NCI-H510A (cell line): ENCODE results near the gene XRCC3.

ENCODE experiments used
- DNase-seq: peaks from one replicate; lab custom pipeline; 2025; lab: John Stamatoyannopoulos, UW

XRCC3 gene

DNA sequence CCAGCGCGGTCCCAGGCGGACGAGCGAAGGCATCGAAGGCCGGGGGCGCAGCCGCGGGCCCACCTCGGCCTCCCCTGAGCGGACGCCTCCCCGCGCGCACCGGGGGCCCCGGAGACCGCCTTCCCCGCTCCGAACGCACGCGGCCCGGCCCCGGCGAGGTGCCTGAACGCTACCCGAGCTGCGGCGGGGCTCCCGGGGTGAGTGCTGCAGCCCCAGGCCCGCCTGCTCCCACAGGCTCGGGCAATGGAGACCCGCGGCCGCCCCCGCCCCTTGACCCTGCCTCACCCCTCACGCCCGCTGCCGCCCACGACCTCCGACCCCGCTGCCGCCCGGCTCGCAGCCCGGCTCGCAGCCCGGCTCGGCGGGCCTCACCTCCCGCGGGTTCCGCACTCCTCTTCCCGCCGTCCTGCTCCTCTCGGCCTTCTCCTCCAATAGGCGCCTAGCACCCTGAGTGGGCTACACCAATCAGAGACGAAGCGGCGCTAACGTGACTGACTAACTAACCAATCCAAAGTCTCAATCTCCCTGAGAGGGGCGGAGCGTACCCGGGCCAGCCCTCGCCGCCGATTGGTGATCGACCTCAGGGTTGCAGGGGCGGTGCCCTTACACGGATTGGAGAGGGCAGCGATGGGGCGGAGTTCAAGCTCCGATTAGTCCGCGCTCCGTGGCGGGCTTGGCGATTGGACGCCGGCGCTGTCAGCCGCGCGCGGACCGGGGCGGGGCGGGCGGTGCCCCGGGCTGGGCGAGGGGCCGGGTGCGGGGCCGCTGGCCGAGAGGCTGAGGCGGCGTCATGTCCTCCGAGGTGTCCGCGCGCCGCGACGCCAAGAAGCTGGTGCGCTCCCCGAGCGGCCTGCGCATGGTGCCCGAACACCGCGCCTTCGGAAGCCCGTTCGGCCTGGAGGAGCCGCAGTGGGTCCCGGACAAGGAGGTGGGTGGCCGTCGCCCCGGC lies at the start of gene XRCC3, which contains the start of gene ZFYVE21:
TSS of gene XRCC3 (minus strand) at position 400 of the 949 bp plus-strand sequence. CDS start 4,364 bp downstream, outside the sequence.
TSS of gene ZFYVE21 (plus strand) at position 759 of the 949 bp plus-strand sequence. CDS start at position 791, 32 bp downstream.
- DNase-seq: peak; percentile 99

DNA sequence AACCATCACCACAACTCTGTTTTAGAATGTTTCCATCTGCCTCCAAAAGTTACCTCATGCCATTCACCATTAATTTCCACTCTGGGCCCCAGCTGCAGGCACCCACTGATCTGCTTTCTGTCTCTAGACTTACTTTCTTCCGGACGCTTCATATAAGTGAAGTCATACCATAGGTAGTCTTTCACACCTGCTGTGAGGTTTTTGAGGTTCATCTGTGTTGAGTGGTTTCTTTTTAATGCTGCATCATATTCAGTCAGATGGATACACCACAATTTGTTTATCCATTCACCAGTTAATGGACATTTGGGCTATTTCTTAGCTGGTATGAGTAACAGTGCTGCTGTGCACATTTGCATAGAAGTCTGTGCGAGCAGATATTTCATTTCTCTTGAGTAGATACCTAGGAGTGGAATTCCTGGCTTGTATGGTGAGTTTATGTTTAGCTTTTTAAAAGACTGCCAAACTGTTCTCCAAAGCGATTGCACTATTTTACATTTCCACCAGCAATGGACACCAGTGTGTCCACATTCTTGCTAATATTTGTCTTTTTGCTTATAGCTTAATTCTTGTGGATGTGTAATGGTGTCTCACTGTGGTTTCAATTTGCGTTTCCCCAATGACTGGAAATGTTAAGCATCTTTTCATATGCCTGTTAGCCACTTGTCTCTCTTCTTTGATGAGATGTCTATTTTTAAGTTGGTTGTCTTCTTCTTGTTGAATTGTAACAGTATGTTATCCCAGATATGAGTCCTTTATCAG lies 48.7 kb upstream of the XRCC3 start:
- no peak for DNase-seq

DNA sequence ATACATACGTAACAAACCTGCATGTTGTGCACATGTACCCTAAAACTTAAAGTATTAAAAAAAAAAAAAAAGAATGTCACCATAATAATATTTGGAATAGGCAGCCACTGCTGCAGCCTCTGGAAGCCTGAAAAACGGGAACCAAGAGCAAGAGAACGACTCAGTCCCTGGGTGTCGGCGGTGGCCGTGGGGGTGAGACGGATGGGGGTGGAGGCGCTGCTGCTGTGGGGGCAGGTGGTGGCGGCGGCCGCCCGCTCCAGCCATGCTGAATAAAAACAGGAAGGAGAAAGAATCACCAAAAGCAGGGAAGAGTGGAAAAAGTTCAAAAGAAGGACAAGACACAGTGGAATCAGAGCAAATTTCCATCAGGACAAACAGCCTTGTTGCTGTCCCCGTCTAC lies 47.3 kb upstream of the XRCC3 start:
- DNase-seq: no peak

DNA sequence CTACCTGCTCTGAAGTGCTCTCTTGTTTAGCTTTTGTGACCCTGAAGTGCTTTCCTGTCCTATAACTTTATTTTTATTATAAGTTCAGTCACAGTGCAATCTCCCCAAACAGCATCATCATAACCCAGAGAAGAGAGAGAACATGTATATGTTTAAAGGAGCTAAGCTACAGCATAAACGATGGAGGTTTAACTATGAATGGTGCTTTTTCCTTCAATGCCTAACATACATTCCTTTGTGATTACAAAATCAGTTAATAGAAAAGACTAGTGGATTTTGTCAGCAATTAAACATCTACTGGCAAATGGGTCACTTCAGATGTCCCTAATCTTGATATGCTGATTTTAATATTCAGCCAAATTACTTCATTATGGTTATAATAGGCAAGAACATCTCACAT lies 46.8 kb upstream of the XRCC3 start:
- no peak for DNase-seq

DNA sequence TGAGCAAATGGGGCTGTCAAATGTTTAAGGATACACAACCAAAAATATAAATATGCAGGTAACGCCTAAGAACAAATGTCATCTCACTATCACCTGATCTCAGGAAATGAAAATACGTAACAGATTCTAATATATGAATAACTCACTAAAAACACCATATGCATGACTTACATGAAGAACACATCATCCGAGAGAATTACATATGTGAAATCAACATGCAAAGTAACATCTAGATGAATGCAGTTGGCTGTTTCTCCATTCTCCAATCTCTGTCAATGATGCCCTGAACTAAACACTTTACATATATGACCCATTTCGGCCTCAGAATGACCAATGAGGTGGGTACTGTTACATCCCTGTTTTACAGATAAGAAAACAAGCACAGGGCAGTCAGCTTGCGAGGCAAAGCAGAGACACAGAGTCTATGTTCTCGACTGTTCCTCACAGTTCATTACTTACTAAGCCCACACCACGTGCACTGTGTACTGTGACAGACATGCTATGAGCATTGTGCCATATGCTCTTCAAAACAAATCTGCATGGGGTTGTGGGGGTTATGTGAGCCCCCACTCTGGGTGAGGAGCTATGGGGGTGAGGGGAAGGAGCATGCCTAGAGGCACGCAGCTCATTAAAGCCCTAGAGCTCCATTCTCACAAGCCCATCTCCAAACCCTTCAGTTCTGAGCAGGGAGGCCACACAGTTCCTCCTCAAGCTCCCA lies 43.0 kb upstream of the XRCC3 start:
- DNase-seq: no peak

DNA sequence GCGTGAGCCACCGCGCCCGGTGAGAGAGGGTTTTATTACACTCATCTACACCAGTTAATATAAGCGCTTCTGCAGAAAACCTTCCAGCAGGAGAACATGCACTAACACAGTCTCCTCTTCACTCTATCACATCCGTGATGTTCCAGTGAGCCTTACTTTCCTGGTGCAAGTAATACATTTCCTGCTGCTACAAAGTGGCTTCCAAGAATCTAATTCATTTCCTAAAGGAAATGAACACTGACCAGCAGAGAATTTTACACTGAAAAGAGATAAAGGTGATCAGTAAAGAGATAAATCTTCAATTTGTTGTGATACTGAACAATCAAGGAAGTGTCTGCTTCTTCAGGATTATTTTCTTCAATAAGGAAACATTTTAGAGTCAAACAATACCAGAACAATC lies 39.8 kb upstream of the XRCC3 start:
- DNase-seq: no peak

DNA sequence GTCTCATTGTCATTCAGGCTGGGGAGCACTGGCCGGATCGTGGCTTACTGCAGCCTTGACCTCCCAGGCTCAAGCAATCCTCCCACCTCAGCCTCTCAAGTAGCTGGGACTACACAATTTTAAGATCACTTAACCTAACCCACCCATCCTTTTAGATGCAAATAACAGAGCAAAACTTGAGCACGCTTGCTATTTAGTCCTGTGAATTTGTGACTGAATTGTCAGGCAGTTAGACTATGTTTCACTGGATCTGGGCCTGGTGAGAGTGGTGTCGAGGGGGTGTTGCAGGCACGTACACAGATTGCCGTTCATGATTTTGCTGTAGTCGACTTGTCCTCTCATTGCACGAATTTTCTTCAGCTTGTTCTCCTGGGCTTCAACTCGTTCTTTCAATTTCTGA lies 38.5 kb upstream of the XRCC3 start:
- no peak for DNase-seq

DNA sequence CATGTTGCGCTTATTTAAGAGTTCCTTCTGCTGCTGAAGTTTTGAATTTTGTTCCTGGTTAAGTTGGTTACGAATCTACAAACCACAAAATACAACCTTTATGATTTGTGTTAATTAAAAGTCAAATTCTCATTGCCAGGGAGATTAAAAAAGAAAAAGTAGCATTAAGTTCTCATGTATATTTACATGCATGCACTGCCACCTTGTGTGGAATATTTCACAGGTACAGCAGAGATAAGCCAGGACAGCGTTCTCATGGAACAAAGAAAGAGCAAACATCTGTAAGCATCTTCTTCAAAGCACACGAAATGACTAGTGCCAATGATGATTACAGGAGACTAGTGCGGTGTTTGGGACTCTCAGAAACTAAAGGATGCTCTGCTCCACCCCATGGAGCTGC lies 34.6 kb upstream of the XRCC3 start:
- DNase-seq: no peak

DNA sequence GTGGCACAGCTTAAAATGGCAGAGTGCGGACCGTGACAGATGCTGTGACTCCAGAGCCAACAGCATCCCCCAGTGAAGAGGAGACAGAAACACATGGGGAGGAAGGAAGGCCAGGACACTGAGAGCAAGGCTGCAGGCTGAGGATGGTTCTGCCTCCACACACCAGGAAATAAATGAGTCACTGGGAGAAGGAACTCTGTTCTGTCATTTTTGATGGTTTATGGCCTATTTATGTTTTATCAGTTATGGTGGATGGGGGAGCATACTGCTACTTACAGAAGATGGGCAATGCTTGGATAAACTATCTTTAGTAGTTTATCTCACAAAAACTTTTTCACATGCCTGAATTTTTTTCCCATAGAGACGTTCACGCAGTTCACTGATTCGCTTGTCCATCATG lies 34.2 kb upstream of the XRCC3 start:
- no peak for DNase-seq

DNA sequence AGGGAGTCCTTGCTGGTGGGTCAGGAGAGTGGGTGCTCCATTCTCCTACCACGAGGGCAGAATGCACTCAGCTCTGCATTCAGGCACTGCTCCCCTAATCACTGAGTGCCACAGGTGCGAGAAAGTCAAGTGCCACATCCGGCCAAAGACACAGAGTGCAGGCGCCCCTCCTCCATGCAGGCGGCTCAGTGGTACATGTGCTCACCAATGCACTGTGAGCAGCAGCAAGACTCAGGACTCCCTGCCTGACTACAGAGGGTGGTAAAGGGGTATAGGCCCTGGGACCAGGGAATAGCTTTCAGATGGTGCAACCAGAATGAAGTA lies 33.2 kb upstream of the XRCC3 start:
- DNase-seq: peak; percentile 63

DNA sequence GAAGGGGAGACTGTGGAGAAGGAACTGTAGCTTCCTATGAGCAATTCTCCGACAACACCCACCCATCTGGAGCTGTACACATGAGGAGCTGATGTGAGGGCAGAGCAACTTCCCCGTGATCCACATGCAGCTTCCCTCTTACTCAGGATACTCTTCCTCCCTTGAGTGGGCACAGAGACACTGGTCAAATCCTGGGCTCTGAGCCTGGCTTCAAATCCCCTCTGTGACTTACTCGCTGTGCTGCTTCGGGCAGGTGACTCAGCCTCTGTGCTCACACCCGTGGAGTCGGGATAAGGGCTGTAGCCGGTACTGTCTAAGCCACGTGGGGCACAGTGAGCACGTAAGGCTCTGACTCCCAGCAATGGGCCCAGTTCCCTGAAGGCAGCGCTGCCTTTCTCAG lies 31.4 kb upstream of the XRCC3 start:
- DNase-seq: no peak

DNA sequence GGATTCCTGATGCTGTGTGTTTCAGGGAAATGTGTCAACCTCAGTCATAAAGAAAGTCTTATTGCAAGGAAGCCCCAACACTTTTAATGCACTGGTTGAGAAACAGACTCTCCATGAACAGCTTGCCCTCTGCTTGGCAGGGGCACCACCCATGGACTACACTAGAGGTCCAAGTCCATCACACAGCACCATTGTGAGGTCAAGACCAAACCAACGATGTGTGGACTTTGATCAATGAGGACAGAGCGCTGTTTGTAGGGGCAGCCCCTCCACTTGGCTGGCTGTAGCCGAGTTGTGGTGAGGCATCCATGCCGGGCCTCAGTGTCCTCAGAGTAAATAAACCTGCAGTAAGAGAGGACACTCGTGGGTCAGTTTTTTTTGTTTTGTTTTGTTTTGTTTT lies 30.2 kb upstream of the XRCC3 start:
- DNase-seq: no peak

DNA sequence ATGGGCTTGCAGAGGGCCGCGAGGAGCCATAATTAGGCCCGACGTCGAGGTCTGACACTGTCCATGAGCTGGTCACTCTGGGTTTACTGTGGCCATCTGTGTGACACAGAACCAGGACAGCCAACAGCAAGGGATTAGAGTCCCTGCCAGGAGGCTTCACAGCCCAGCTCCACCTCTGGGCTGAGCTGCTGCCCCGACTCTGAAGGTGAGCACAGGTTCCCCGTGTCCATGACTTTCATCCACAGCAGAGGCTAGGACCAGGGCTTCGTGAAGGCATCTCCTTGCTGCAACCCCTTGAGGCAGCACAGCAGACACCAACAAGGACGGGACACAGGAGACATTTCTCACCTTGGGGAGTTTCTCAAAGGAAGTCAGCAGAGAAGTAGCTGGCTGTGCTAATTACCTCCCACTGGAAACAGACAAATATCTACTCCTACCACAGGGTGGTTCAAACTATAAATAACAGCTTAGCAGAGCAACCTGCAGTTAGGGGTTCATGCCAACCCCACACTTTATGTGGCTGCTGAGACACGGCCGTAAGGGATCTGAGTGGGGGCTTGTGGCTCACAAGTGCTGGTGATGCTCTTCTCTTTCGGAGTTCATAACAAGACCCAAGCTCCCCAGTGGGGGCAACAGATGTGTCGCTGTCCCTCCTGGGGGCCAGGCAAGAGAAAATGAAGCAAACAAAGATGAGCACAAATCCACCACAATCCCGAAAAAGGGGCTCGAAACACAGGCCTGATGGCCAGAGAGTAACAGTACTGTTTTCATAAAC lies 29.6 kb upstream of the XRCC3 start:
- DNase-seq: no peak

DNA sequence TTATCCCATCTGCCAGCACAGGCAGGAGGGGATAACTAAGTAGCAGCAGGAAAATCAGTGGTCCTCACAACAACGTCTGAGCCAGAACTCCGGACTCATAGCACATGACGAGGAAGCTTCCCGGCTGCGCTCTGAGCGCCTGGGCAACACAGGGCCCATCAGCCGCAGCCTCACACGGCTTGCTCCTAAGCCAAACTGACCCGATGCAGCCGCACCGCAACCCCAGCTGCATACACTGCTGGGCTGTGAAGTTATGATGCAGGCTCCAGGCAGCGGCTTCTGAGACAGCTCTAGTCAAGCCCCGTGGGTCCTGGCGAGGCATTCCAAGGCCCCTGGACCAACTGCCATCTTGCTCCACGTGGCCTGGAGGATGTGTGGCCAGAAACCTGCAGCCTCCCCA lies 28.4 kb upstream of the XRCC3 start:
- DNase-seq: no peak

DNA sequence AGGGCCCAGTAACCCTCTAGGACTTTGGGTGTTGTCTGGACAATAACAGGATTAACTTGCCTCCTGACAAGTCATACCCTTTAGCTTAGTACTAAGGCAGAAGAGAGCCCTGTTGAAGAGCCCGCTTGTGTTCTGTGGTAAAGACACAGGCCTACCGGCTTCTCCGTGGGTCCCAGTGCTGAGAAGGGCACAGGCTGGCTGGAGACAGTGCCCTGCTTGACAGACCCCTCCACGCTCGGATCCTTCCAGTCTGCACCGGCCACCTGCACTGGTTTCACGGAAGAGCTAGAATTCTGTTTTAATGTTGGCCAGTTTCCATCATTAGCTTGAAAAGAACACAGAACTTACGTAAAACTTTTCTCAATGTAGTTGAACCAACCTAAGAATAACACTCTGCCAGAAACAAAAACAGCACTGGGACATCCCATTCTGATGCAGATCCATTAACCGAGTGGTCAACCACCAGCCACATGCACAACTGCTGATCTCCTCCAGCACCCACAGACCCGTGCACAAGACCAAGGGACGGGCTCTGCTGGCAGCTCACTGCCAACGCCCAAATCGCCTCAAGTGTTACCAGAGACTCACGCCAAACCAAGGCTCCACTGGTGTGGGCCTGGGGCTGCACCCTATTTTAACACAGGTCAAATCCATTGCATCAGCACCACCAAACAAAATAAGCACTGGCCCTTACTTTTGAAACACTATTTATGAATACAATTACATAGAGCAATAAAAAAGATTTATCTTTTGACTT lies 27.4 kb upstream of the XRCC3 start:
- DNase-seq: no peak

DNA sequence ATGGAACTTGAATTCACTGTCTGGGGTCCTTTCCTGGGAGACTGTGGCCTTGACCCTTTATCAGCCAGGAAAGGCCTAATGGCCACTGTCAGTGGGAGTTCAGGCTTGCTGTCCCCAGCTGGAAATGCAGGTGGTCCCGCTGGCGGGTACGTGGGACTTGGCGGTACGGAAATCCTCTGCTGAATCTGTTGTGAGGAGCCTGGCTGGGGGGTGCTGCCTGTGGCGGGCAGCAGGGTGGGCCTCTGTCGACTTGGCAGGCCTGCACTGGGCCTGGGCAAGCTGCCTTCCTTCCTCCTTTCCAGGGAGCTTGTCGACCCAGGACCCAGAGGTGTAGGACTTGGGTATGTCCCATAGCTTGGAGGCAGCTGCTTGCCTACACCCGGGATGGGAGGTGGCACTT lies 26.6 kb upstream of the XRCC3 start:
- no peak for DNase-seq

DNA sequence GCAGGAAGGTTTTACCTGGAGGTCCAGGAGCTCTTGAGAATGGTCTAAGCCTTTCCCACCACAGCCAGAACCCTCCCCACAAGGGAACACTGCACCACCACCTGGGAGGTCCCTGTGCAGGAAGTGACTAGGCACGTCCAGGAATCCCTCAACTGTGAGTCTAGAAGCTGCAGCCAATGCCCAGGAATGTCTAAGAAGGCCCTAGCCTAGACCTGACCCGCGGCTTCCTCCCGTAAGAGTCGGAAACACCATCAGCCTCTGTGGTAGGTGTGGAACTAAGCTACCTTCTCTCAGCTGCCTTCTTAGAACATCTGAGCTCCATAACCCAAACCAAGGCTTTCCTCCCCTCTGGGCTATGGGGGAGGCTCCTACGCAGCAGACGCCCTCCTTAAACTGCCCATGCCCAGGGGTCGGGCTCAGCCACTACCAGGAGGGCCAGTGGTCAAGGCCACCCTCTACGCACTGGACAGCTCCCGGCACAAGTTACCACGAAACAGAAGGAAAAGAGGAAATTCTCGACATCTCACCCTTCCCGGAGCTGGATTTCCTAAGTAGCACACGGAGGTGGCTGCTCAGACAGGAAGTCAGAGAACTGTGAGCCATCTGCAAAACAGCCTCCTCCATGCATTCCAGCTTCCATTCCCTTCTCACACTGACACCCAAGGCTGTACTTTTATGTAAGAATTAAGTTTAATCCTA lies 25.9 kb upstream of the XRCC3 start:
- DNase-seq: no peak

DNA sequence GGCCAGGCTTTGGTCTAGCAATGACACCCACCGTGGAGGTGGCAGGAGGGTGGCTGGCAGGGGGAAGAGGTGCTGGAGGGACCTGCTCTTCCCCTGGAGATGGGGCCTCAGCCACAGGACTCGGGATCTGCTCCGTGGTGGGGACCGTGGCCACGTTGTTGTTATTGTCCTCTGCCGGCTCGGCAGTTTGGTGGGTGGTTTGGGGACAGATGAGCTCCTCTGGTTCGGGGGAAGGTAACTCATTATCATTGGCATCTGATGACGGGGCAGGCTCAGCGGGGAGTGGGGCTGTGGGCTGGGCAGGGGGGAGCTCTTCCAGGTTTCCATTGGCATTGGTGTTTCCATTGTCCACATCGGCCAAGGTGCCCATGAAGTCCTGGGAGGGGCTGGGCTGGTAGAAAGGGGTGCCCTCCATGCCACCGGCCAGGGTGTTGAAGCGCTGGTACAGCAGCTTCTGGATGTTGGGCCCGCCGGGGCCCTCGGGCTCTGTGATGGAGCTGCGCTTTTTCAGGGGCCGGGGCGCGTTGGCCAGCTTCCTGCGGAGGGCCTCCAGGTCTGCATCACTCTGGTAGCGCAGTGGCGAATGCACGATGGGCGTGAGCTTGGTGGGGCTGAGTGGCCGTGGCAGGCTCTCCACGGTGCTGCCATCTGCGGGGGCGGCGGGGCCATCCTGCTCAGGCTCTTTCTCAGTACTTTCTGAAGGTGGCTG lies 24.7 kb upstream of the XRCC3 start:
- no peak for DNase-seq

DNA sequence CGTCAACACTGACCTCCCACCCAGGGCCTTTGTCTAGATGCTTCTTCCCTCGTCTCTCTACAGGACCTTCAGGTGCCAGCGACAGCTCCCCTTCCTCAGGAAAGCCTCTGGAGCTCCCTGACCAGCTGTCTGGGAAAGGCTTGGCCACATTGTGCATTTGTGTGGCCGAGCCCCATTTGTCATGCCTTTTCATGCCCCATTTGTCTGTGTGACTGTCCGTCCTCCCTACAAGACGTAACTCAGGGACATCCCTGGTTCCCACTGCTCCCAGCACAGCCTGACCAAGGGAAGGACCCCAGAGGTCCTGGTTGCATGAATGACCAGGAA lies 24.2 kb upstream of the XRCC3 start:
- no peak for DNase-seq
